Measurements from ENCODE around the gene EFHC1.

EFHC1 gene

DNA sequence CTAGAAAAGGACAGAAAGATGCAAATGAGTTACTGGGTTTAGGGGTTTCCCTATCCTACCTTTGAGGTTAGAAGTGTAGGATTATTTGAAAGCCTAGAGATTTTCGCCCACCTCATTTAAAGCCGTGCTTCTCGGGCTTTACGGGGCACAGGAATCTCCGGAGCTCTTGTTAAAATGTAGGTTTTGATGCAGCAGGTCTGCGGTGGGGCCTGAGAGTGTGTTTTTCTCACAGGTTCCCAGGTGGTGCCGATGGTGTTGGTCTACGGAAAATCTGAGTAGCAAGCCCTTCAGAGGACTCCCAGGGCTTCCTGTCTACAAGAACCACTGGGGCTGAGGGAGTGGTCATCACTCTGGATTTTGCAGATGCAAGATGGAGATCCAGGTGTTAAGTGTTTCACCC lies 109.2 kb downstream of the EFHC1 start:
- no peak for DNase-seq (ENCODE audit: low read depth in 2 of 2)
- TF ChIP-seq CTCF (IDR thresholded peaks at IDR 0.05; ENCODE audit: low read depth, low read length), result no peak
- H3K4me3 ChIP-seq (replicated peaks in 1 of 2; ENCODE audit: low read depth in 2 of 2, low read length in 2 of 2), result no peak overlapping the region

- no peak for DNase-seq (ENCODE audit: low read depth in 2 of 2)
- no peak for TF ChIP-seq CTCF (IDR thresholded peaks at IDR 0.05; ENCODE audit: low read depth, low read length)
- no peak overlapping the region for H3K4me3 ChIP-seq (replicated peaks in 1 of 2; ENCODE audit: low read depth in 2 of 2, low read length in 2 of 2)
Observed at GRCh38 chr6:52530351-52530750, 110.2 kb downstream of the EFHC1 start.

DNA sequence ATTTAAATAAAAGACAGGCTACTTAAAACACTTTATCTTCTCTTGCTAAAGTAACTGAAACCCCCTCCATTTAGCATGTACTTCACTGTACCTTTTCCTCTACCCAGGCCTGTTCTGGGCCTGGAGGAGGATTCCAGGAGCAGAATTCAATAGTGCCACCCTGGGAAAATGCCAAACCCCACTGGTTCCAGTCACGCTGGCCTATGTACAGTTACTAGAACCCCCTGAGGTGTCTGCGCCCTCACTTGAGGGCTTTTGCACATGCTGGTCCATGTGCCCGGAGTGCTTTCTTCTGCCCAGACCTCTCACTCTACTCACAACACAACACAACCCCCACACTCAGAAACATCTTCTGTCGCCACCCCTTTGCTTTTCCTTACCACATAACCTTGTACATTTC lies 111.3 kb downstream of the EFHC1 start:
- no peak for TF ChIP-seq CTCF (IDR thresholded peaks at IDR 0.05; ENCODE audit: low read depth, low read length)
- no peak overlapping the region for H3K4me3 ChIP-seq (replicated peaks in 1 of 2; ENCODE audit: low read depth in 2 of 2, low read length in 2 of 2)
- no peak for DNase-seq (ENCODE audit: low read depth in 2 of 2)

DNA sequence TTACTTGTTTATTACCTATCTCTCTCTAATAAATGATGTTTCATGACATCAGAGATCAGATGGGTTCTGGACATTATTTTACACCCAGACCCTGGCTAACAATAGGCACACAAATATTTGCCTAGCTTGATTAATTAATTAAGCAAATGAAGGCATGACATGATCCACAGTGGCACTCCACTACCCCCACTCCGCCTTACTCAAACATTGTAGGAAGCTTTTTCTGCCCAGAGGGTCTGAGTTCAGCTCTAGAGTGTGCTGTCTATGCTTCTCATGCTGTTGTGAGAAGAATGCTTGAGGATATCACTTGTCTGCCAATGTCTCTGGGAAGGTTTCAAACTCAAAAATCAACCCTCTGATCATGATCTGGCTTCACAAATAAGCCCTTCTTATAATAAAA lies 111.7 kb downstream of the EFHC1 start:
- no peak for TF ChIP-seq CTCF (IDR thresholded peaks at IDR 0.05; ENCODE audit: low read depth, low read length)
- no peak for DNase-seq (ENCODE audit: low read depth in 2 of 2)
- no peak overlapping the region for H3K4me3 ChIP-seq (replicated peaks in 1 of 2; ENCODE audit: low read depth in 2 of 2, low read length in 2 of 2)

- no peak for TF ChIP-seq CTCF (IDR thresholded peaks at IDR 0.05; ENCODE audit: low read depth, low read length)
- H3K4me3 ChIP-seq (replicated peaks in 1 of 2; ENCODE audit: low read depth in 2 of 2, low read length in 2 of 2), result no peak overlapping the region
- DNase-seq (ENCODE audit: low read depth in 2 of 2), result no peak
Observed at GRCh38 chr6:52532457-52532856, 112.3 kb downstream of the EFHC1 start.

DNA sequence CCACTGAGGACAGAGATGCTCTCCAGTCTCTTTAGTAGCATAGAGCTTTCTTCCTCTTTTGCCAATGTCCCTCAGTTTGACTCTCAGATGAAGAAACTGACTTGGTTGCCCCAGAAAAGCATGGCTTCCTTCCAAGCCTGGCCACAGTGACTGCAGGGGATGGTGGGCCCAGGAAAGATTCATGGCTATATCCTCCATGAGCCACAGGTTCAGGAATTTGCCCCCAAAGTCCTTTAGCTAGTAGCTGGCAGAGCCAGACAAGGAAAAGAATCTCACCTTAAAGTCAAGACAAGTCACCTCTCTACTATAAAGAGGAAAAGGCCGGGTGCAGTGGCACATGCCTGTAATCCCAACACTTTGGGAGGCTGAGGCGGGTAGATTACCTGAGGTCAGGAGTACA lies 113.3 kb downstream of the EFHC1 start:
- DNase-seq (ENCODE audit: low read depth in 2 of 2), result no peak
- no peak overlapping the region for H3K4me3 ChIP-seq (replicated peaks in 1 of 2; ENCODE audit: low read depth in 2 of 2, low read length in 2 of 2)
- no peak for TF ChIP-seq CTCF (IDR thresholded peaks at IDR 0.05; ENCODE audit: low read depth, low read length)

GRCh38 chr6:52534363-52534762 lies 114.2 kb downstream of the EFHC1 start:
- no peak overlapping the region for H3K4me3 ChIP-seq (replicated peaks in 1 of 2; ENCODE audit: low read depth in 2 of 2, low read length in 2 of 2)
- no peak for DNase-seq (ENCODE audit: low read depth in 2 of 2)
- TF ChIP-seq CTCF (IDR thresholded peaks at IDR 0.05; ENCODE audit: low read depth, low read length), result no peak
